Endometrium (tissue), 2 donors: ENCODE measurements around the gene ZDHHC5.

Experiments used
- FAIRE-seq: peaks from 2 replicates; lab custom pipeline; 2012; peaks lifted over from hg19 to GRCh38; lab: Jason Lieb, UNC
- donor health status: control.
- donor health status: control.

Gene ZDHHC5, protein sequence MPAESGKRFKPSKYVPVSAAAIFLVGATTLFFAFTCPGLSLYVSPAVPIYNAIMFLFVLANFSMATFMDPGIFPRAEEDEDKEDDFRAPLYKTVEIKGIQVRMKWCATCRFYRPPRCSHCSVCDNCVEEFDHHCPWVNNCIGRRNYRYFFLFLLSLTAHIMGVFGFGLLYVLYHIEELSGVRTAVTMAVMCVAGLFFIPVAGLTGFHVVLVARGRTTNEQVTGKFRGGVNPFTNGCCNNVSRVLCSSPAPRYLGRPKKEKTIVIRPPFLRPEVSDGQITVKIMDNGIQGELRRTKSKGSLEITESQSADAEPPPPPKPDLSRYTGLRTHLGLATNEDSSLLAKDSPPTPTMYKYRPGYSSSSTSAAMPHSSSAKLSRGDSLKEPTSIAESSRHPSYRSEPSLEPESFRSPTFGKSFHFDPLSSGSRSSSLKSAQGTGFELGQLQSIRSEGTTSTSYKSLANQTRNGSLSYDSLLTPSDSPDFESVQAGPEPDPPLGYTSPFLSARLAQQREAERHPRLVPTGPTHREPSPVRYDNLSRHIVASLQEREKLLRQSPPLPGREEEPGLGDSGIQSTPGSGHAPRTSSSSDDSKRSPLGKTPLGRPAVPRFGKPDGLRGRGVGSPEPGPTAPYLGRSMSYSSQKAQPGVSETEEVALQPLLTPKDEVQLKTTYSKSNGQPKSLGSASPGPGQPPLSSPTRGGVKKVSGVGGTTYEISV

DNA sequence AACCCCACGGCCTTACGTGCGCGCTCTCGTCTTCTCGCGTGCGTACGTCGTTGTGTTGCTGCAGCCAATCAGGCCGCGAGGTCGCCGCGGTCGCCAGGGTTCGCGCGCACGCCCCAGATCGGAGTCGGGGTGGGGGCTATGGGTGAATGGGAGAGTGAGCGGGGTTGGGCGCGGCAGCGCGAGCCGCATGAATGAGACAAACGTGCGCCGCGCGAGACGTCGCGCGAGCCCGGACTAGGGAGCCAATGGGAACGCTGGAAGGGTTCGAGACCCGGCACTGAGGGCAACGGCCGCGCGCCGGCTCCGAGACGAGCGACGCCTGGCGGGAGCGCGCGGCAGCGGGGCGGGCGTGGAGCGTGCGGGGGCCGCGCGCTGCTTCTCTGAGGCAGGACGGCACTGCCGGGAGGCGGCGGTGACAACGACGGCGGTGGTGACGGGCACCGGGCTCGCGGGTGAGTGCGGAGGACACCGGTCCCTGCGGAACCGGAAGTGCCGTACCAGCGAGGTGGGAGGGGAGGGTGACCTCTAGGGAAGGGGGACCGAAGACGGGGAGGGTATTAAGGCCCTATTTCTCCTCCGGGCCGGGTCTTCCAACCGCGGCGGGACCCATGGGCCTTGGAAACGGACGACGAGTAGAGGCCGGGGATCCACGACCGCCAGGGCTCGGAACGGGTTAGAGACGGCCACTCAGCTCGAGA is at the start of gene ZDHHC5:
TSS of gene ZDHHC5 (plus strand) at position 379 of the 698 bp plus-strand sequence. CDS start 4,977 bp downstream, outside the sequence.
- no peak for FAIRE-seq

DNA sequence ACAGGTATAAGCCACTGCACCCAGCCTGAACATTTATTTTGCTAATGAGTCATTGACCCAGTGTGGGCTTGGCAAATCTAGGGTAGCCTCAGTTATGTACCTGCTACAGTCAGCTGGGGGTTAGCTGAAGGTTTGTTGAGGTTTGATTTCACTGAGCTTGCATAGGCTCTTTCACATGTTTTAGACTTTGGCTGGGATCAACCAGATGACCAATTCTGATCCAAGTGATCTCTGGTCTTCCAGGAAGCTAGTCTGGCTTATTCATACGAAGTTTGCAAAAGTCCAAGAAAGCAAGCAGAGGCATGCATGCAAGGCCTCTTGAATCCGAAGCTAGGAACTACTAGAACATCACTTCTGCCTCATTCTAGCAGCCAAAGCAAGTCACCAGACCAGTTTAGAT is 49.5 kb upstream of the ZDHHC5 start:
- no peak for FAIRE-seq

DNA sequence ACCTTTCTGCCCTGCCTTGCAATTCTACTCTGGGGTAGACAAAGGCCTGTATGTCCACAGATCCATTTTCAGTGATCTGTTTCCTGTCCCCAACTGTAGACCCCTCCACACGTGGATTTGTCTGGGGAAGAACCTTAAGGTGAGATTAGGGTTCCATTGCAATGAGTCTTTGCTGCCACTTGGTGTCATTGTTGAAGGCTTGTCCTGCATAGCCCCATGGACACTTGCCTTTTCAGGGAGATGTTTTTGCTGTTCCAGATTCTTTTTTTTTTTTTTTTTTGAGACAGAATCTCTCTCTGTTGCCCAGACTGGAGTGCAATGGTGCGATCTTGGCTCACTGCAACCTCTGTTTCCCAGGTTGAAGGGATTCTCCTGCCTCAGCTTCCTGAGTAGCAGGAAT is 48.6 kb upstream of the ZDHHC5 start:
- no peak for FAIRE-seq

DNA sequence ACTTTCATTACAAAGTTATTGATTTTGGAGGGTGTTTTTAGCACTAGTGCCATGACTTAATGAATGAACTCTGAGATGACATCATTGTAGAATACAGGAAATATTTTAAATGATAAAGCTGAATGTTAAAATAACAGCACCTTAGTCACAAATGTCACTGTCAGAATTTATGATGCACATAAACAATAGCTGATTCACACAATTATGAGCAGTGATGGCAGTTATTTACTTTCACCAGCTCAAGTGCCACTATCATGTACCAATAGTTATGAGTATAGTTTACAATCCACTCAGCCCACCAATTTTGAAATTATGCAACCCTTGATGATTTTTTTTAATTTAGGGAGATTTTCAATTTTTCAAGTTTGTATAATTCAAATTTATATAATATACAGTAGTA is 47.4 kb upstream of the ZDHHC5 start:
- no peak for FAIRE-seq

DNA sequence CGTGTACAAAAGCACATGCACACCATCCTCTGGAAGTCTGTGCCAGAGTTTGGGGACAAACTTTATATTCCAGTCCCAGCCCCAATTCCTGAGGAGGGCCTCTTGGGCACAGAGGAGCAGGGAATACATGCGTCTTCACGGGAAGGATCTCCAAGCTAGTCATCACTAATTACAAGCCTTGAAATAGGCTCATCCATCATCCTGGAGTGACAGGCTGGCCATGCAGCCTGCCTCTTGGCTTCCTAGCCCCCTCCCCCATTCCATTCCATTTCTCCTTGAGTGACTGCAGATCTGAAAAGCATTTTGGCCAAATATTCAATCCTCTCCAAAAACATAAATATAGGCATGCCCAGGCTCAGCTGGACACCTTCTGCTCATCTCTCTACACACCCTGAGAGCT is 45.7 kb upstream of the ZDHHC5 start:
- FAIRE-seq: no peak

DNA sequence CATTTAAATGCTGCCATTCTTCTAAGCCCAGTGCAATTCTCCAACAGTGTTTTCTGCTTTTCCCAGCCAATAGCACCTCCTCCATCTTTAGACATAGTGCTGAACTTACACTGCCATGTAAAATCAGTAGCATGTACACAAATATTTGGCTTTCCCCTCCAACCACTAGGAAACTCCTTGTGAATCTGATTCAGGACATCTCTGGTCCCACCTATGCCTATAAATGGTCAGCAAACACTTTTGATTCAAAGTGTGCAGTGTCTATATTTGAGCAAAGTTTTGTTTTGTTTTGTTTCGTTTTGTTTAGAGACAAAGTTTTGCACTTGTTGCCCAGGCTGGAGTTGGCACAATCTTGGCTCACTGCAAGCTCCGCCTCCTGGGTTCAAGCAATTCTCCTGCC is 43.0 kb upstream of the ZDHHC5 start:
- no peak for FAIRE-seq

DNA sequence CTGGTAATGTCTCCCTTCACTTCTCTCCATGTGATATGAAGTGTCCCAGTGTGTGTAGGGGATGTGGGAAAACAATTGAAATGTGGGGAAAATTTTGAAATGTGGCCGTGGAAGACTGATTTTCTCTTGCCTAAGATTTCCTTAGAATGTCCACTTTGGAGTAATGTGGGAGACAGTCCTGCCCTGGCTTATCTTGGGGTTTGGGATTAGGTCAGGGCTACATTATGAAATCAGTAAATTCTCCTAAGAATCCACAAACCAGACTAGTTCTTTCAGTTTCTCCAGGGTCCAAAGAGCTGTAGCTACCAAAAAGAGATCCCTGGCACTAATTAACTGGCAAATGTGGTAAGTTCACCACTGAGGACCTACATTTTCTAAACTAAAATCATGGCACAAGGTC is 41.0 kb upstream of the ZDHHC5 start:
- FAIRE-seq: no peak

DNA sequence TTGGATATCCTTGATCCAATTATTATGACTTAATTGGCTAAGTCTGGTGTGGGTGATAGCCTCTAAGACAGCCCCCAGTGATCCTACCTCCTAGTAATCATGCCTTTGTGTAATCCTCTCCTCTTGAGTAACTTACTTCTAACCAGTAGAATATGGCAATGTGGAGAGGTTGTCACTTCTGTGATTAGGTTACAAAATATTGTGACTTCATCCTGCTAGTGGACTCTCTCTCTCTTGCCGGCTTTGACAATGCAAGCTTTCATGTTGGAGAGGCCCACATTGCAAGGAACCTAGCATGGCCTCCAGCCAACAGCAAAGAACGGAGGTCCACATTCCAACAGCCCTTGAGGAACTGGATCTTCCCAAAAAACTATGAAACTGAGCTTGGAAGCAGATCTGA is 37.7 kb upstream of the ZDHHC5 start:
- FAIRE-seq: no peak

DNA sequence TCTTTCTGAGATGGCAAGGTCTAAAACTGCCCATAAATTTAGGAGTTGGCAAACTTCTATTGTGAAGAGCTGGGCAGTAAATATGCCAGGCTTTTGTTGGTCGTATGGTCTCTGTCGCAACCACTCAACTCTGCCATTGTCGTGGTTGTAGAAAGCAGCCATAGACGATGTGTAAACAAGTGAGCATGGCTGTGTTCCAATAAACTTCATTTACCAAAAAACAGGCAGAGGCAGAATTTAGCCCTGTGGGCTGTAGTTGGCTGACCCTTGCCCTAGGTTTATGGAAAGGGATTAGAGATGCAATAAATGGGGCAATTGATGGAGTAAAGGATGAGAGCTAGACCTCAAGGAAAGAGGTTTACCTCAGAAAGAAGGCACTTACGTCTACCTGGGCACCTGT is 35.8 kb upstream of the ZDHHC5 start:
- no peak for FAIRE-seq

DNA sequence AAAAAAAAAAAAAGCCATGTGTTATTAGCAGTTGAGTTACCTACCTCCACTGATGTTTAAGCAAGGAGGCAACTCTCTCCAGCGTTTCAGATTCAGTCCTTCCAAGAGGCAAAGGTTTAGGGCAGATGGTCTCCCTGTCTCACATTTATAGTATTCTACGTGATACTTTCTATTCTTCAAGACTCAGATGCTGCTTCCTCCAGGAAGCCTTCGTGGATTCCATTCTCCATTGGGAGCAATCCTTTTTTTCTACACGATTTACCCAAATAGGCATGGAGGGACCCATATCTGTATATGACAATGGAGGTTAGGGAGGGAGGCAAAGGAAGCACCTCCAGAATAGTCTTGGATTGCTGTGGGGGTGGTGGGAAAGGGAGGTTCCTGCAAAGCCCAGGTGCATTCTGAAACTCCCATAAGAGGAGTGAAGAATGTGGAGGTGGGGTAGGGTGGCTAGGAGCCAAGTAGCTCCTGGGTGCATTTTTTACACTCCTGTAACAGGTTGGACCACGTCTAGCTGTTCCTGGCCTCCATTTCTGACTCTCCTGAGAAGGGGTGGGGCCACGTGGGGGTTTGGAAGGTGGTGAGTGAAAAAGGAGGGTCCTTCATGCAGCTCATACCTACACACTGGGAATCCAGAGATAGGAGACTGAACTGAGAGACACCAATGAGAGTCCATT is 34.4 kb upstream of the ZDHHC5 start:
- FAIRE-seq: no peak

DNA sequence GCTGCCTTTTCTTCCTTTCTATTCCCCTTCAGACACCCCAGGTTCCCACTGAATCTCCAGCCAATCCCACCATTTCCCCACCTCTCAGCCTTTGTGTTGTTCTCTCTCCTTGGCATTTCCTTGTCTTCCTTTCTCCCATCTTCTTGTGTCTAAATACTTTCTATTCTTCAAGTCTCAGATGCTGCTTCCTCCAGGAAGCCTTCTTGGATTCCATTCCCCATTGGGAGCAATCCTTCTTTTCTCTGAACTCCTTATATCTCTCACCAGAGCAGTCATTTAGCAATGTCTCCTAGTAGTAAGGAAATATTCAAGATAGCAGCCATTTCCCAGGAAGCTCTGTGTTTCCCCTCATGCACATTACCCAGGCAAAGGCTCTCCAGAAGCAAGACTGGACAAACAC is 33.6 kb upstream of the ZDHHC5 start:
- FAIRE-seq: no peak

DNA sequence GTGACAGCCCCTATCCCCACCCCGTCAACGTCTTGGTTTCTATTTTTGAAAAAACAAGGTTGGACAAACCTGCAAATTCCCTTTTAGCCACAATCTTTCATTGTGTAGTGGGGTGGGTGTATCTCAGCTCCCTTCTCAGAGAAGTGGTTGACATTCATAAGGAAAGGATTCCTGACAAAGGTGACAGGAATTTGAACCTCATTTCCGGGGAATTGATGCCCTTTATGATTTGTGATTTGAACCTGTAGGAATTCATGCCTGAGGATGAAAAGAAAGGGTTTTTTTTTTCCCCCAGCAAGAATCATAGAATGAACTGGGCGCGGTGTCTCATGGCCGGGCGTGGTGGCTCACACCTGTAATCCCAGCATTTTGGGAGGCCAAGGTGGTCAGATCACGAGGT is 32.7 kb upstream of the ZDHHC5 start:
- FAIRE-seq: no peak

DNA sequence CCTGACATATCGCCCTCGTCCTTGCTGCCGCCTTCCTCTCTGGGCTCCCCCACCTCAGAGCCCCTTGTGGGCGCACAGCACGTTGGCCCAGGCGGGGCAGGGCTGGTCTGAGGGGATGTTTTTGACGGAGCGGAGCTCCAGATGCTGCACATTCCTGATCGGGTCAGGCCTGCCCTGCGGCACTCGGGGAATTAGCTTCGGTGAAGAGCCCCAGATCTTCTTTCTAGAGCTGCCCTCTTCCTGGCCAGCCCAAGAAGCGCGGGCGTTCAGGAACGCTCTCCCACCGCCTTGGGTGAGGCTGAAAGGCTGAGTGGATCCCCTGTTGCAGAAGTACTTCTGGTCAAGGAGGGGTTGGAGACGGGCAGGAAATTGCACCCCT is 30.3 kb upstream of the ZDHHC5 start:
- no peak for FAIRE-seq

DNA sequence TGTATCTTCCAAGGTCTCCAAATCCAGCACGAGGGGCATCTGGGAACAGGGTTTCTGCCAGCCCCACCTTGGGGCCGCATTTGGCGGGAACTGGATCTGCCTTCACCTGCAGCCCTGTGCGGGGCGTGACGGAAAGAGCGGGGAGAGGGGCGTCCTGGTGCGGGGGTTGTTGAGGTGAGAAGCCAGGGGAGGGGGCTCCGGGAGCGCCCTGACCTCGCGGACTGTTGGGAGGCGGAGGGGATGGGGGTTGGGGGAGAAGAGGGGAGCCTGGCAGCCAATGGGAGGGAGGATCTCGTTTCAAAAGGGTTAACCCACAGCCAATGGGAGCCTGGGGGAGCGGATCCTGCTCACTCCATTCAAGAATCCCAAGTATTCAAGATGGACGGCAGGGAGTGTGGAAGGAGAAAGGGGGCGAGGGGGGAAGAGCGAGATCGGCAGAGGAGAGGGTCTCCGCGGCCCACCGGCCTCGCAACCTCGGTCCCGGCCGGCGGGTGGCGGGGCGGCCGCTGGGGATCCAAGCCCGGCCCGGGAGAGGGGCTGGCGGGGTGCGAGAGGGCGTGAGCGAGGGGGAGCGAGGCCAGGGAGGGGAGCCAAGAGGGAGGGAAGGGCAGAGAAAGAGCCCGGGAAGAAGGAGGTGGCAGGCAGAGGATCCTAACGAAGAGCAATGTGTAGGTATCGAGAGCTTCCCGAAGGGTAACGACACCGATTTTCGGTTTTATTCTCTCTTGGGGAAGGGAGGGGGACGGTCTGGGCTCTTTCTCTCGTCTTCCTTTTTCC is 29.7 kb upstream of the ZDHHC5 start:
- no peak for FAIRE-seq

DNA sequence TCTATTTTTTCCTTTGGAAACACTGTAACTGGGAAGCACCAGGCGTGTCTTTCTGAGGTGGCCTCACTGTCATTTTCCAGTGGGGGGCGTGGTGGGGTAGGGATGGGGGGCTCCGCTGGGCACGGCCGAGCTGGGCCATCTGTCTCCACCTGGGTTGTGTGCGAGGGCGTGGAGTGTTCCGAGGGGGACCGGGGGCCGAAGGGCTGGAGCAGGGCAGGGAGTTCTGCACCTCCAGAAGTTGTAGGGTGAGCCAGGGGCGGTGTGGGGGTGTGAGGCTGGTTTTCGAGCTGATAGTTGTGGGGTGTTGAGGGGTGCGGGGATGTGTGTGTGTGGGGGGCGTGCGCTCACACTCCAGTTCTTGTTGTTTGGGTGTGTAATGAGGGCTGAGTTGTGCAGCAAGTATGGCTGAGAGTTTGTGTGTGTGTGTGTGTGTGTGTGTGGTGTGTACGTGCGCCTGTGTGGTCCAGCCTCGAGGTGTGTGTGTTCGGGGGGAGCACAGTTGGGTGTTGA is 29.0 kb upstream of the ZDHHC5 start:
- no peak for FAIRE-seq

DNA sequence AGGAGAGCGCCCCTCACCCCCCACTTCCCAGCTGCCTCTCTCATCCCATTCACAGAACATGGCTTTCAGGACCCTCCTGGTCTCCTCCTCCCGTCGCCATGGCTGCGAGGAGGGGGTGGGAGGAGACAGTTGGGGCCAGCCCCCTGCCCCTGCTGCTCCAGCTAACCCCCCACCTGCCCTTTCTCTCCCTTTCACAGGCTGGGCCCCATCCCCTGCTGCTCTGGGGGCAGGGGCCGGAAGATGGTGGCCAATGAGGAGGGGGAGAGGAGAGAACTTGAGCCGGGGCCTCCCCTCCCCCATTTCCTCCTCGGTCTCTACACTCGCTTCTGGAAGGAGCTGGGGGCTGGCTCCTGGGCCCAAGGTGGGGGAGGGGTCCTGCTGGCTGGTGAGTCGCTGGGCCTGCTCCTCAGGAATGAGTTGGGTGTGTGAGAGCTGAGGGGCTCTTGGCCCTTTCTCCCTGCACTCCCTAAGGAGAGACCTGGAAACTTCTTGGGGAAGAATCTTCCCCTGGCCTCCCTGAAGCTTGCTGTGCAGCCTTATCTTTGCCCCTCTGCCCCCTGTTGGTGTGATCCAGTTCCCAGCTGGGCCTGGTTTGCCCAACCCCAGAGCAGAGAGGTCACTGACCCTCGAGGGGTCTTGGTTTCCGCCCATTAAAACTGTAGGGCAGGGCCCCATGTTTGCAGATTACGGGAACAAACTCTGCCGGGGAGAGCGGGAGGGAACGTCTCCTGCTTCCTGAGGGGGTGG is 28.4 kb upstream of the ZDHHC5 start:
- no peak for FAIRE-seq

DNA sequence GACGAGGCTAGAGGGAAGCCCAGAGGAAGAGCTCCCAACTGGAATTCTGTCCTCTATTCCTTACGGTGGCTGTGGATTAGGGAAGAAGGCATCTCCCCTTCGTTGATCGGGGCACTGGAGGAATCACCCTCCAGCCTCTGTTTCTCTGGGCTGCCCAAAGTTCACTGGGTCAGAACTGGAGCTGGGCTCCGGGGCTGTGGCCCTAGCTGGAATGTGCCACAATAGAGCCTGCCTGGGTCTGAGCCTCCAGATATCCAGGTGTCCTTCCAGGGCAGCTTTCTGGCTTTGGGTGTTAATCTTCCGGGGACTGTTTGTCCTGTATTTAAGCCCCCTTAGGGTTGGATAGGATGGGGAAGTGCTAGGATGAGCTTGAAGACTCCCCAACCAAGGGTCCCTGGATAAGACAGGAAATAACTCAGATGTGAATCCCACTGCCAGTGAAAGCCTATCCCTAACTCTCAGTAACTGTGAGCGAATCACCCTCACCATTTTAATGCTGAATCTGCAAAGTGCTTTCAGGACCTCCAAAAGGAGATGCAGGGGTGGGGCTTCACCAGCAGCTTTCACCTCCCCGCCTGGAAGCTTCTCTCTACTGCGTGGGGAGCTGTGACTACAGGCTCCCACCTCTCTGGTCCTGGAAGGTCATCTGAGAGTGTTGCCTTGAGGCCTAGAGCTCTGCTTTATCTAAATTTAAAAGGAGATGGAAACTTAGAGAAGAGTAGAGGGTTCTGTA is 27.7 kb upstream of the ZDHHC5 start:
- no peak for FAIRE-seq

DNA sequence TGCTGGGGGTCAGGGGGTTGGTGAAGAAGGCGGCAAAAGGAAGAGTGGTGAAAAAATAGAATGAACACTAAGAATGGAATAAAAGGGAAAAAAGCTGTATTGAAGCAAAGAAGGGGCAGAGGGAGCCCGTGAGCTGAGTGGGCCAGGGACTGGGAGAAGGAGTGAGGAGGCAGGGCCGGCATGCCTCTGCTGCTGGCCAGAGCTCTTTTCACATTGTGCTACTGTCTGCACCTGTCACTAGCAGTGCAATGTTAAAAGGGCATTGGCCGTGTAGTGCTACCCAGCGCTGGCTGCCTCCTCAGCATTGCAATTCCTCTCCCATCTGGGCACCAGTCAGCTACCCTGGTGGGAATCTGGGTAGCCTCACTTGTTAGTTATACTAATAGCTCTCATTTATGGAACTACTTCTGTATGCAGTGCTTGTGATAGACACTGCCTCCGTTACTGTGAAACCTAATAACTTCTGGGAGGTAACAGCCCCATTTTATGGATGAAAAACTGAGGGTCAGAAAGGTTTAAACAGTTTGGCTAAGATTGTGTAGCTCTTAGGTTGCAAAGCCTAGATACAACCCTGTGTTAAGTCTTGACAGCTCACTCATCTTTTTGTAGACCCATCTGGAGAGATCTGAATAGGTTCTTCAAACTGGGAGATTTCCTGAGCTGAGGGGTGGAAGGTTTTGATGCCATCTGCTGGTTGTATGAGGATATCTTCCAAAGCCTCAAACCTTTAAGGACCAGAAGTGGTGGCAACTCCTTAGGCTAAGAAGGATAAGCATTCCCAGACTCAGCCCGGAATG is 26.7 kb upstream of the ZDHHC5 start:
- FAIRE-seq: peak; percentile 15

DNA sequence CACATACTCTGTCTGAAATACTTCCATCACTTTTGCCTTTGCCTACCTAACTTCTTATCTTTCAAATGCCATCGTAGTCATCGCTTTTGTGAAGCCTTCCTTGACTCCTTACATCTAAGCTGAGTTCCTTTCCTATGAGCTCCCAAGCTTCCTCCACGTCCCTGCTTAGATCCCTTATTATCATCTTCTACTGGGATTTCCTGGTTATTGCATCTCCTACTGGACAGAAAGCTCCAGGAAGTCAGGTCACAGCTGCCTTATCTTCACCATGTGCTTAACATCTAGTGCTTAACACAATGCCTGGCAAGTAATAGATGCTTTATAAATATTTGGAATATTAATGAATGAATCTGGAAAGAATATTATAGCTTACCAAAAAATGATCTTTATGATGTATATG is 24.1 kb upstream of the ZDHHC5 start:
- FAIRE-seq: no peak
